Mucosa of rectum (tissue), 2 donors: Measurements from ENCODE around the gene ZNF888.
"Not testable (repeated sequence)": the region's sequence is repeated elsewhere in the genome, so short reads cannot be mapped to it uniquely, and the experiment has no call there.

Experiments
- H3K27ac ChIP-seq, 2 donors: one replicate each; pipeline ENCODE4 v1.7.0; 2013; ENCODE audit warnings: inconsistent platforms in 2 of 2, low read depth in 2 of 2, low read length in 2 of 2
- H3K27me3 ChIP-seq, 2 donors: one replicate each; pipeline ENCODE4 v1.7.0; 2013; ENCODE audit warnings: low read length in 2 of 2; ENCODE audit not compliant: control insufficient read depth in 2 of 2, insufficient read depth in 2 of 2
- H3K36me3 ChIP-seq, 2 donors: one replicate each; pipeline ENCODE4 v1.7.0; 2013; ENCODE audit warnings: low read length in 2 of 2; ENCODE audit not compliant: control insufficient read depth in 2 of 2, insufficient read depth in 2 of 2
- H3K4me1 ChIP-seq, 2 donors: one replicate each; pipeline ENCODE4 v1.7.0; 2013; ENCODE audit warnings: low read length in 2 of 2, mild to moderate bottlenecking in 1 of 2; ENCODE audit not compliant: control insufficient read depth in 2 of 2, insufficient read depth in 2 of 2
- H3K4me3 ChIP-seq, 2 donors: one replicate each; pipeline ENCODE4 v1.7.0; 2013; ENCODE audit warnings: low read length in 2 of 2
- H3K9ac ChIP-seq, 2 donors: one replicate each; pipeline ENCODE4 v1.7.0; 2013; ENCODE audit warnings: low read length in 2 of 2, low read depth in 1 of 2, mild to moderate bottlenecking in 1 of 2
- H3K9me3 ChIP-seq, 2 donors: one replicate each; pipeline ENCODE4 v1.7.0; 2013; ENCODE audit warnings: low read length in 2 of 2; ENCODE audit not compliant: control insufficient read depth in 2 of 2
- donor health status: healthy.
- donor health status: Normal muscosa, but diverticular disease.

ZNF888 gene

GRCh38 chr19:52904052-52904780 lies 19.0 kb downstream of the ZNF888 start:
- H3K4me1 ChIP-seq, H3K27me3 ChIP-seq, H3K27ac ChIP-seq, H3K9me3 ChIP-seq, H3K9ac ChIP-seq, H3K4me3 ChIP-seq: not testable (repeated sequence)
- peaks cover 24 to 29% of the 10 kb centered on the region in 2 donors for H3K36me3 ChIP-seq

- Histone ChIP-seq H3K9ac (no peak overlapping the region), H3K9me3 (peaks cover 0 to 9% of the 10 kb centered on the region in 2 donors), H3K4me1 (peaks cover 3% of the 10 kb centered on the region in 2 donors), H3K27me3 (no peaks in the 10 kb centered on the region), H3K4me3 (no peak overlapping the region), H3K36me3 (peaks cover 8 to 10% of the 10 kb centered on the region in 2 donors), H3K27ac (no peak overlapping the region)
Measured at GRCh38 chr19:52901842-52902241, 21.4 kb downstream of the ZNF888 start.

GRCh38 chr19:52898596-52898995 lies 24.6 kb downstream of the ZNF888 start:
- not testable (repeated sequence) for H3K27ac ChIP-seq, H3K4me1 ChIP-seq, H3K9ac ChIP-seq, H3K9me3 ChIP-seq, H3K4me3 ChIP-seq, H3K27me3 ChIP-seq, H3K36me3 ChIP-seq

DNA sequence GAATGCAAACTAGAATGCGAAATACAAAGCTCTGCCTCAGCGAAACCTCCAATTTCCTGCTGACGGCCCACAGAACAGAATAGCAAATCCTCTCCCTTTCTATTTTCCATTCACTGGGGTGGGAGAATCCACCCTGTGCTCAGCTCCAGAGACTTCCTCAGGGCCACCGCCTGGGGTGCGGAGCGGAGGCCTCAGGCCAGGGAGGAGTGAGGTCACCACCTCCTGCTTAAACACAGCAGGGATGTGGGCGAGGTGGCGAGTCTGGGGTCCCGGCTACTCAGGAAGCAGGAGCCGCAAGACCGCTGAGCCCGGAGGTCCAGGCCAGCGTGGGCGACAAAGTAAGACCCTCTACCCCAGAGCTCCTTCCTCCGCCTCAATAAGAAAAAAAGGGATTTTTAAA lies 25.1 kb downstream of the ZNF888 start:
- peak overlapping the region; percentile 76 to 98 for H3K4me3 ChIP-seq
- H3K9ac ChIP-seq: no peak overlapping the region
- no peaks in the 10 kb centered on the region for H3K9me3 ChIP-seq
- H3K36me3 ChIP-seq: no peaks in the 10 kb centered on the region
- peaks cover 8 to 9% of the 10 kb centered on the region in 2 donors for H3K4me1 ChIP-seq
- peak overlapping the region; percentile 87 to 96 for H3K27ac ChIP-seq
- H3K27me3 ChIP-seq: no peaks in the 10 kb centered on the region

- peaks cover 8 to 9% of the 10 kb centered on the region in 2 donors for H3K4me1 ChIP-seq
Measured at GRCh38 chr19:52897138-52897935, 25.9 kb downstream of the ZNF888 start, which contains the start of gene ZNF320. Gene ZNF320 (minus strand): TSS chr19:52897635. CDS start chr19:52890255, 7,380 bp downstream.

GRCh38 chr19:52896431-52897137 lies 26.6 kb downstream of the ZNF888 start:
- H3K4me1 ChIP-seq: peaks cover 8 to 9% of the 10 kb centered on the region in 2 donors
- H3K36me3 ChIP-seq: peaks cover 0 to under 1% of the 10 kb centered on the region in 2 donors
- H3K9ac ChIP-seq: peak overlapping the region; percentile 78 to 97
- no peaks in the 10 kb centered on the region for H3K27me3 ChIP-seq
- H3K4me3 ChIP-seq: peak overlapping the region; percentile 76 to 98
- H3K27ac ChIP-seq: peak overlapping the region; percentile 87 to 96
- no peaks in the 10 kb centered on the region for H3K9me3 ChIP-seq

More at GRCh38 chr19:52897138-52897935, 25.9 kb downstream of the ZNF888 start, which contains the start of gene ZNF320:
- Histone ChIP-seq H3K36me3 (no peaks in the 10 kb centered on the region), H3K9ac (peak within 1 kb of the TSS; percentile 78 to 97), H3K4me3 (peak within 1 kb of the TSS; percentile 76 to 98), H3K9me3 (no peaks in the 10 kb centered on the region), H3K27me3 (no peaks in the 10 kb centered on the region), H3K27ac (peak within 1 kb of the TSS; percentile 87 to 96)

DNA sequence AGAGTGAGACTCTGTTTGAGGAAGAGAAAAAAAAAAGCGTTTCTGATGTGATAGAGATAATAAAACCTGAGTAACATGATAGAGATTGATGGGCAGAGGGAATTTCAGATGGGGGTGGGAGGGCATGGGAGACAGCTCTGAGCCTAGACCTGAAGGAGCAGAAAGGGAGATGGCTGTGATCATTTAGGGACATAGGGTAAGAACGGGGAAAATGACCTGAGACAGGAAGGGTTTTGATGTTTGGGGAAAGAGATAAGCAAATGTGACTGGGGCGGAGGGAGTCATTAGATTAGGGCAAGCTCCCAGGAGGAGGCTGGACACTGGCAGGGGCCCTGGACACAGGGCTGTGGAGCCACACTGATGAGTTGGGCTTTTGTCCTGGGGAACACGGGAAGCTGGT lies 31.9 kb downstream of the ZNF888 start:
- Histone ChIP-seq H3K9me3 (no peaks in the 10 kb centered on the region), H3K4me3 (no peak overlapping the region), H3K36me3 (peaks cover 27 to 39% of the 10 kb centered on the region in 2 donors), H3K9ac (no peak overlapping the region), H3K4me1 (peaks cover under 1 to 1% of the 10 kb centered on the region in 2 donors), H3K27ac (no peak overlapping the region), H3K27me3 (no peaks in the 10 kb centered on the region)

DNA sequence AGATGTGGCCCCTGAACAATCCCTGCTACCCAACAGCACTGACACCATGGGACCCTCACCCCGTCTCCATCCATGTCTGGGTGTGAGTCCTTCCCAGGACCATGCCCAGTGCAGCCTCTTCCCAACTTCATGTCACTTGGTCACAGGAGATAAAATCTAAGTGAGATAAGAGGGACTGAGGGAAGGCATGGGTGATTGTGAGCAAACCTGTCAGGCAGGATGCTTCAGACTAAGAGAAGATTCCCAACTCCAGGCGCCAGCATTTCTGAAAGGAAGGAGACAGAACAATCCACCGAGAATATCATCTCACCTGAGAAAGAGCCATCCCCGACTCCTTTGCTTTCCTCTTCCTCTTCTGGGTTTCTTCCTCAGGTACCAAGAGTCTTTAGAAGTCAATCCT lies 33.3 kb downstream of the ZNF888 start:
- Histone ChIP-seq H3K9me3 (no peaks in the 10 kb centered on the region), H3K4me3 (no peak overlapping the region), H3K27me3 (no peaks in the 10 kb centered on the region), H3K27ac (no peak overlapping the region), H3K4me1 (no peaks in the 10 kb centered on the region), H3K9ac (no peak overlapping the region), H3K36me3 (peaks cover 32 to 47% of the 10 kb centered on the region in 2 donors)

- H3K4me3 ChIP-seq: no peak overlapping the region
- peaks cover 41 to 55% of the 10 kb centered on the region in 2 donors for H3K36me3 ChIP-seq
- no peaks in the 10 kb centered on the region for H3K4me1 ChIP-seq
- H3K27me3 ChIP-seq: no peaks in the 10 kb centered on the region
- H3K27ac ChIP-seq: no peak overlapping the region
- H3K9ac ChIP-seq: no peak overlapping the region
- H3K9me3 ChIP-seq: peaks cover 0 to 1% of the 10 kb centered on the region in 2 donors
Measured at GRCh38 chr19:52889076-52889475, 34.2 kb downstream of the ZNF888 start.
